SK-N-SH (cell line): ENCODE measurements around the gene SASH1. TPM values are rescaled to one million over a fixed set of nuclear protein-coding genes. Genes with fewer than 3 reads are reported as not detected.

Experiments
- CTCF ChIA-PET: fragments of 300-600, 350-600 bp; formaldehyde crosslinking; extraction: SDS; loops from one replicate; lab custom pipeline; 2021; lab: Yijun Ruan, JAX
- POLR2A ChIA-PET: fragments of 350-600 bp; sonication (Branson Sonifier 250); formaldehyde crosslinking; extraction: SDS; loops from one replicate; lab custom pipeline; 2020; ENCODE audit warnings: antibody characterized with exemption, inconsistent platforms; lab: Yijun Ruan, JAX
- DNase-seq: peaks from one replicate; pipeline ENCODE4 v3.0.0; 2012
- H2AFZ ChIP-seq: fragments of 200-600 bp; sonication (generic); 2 replicates; pipeline ENCODE4 v1.8.1; 2016; ENCODE audit warnings: antibody characterized with exemption, mild to moderate bottlenecking, low read depth
- H3F3A ChIP-seq: fragments of 200-600 bp; sonication (generic); replicated peaks from 2 replicates; pipeline ENCODE3; 2016; ENCODE audit warnings: antibody characterized with exemption, mild to moderate bottlenecking; ENCODE audit not compliant: insufficient read depth
- H3K27ac ChIP-seq, 2 experiments: fragments of 200-500 bp in 1 of 2; fragments of 200-600 bp in 1 of 2; sonication (Bioruptor generic) in 1 of 2; sonication (generic), shearing (Covaris generic) in 1 of 2; 2 replicates each; pipeline versions ENCODE4 v1.5.1 to v1.6.1; 2014 to 2016; ENCODE audit warnings: low read depth in 2 of 2, inconsistent platforms in 1 of 2, low read length in 1 of 2, mild to moderate bottlenecking in 1 of 2, mixed read lengths in 1 of 2
- H3K27me3 ChIP-seq: fragments of 200-600 bp; sonication (generic), shearing (Covaris generic); 2 replicates; pipeline ENCODE4 v1.6.1; 2016; ENCODE audit warnings: mixed run types; ENCODE audit not compliant: insufficient read depth
- H3K36me3 ChIP-seq, 2 experiments: fragments of 200-500 bp in 1 of 2; fragments of 200-600 bp in 1 of 2; sonication (Bioruptor generic) in 1 of 2; sonication (generic) in 1 of 2; replicated peaks in 1 of 2; 2 replicates each; pipeline versions ENCODE3 to v1.5.1; 2014 to 2016; ENCODE audit warnings: low read length in 1 of 2, mild to moderate bottlenecking in 1 of 2; ENCODE audit not compliant: insufficient read depth in 2 of 2, control insufficient read depth in 1 of 2
- H3K4me1 ChIP-seq, 2 experiments: fragments of 200-500 bp in 1 of 2; fragments of 200-600 bp in 1 of 2; sonication (Bioruptor generic) in 1 of 2; sonication (generic), shearing (Covaris generic) in 1 of 2; 2 replicates each; pipeline versions ENCODE4 v1.5.1 to v1.6.1; 2014 to 2016; ENCODE audit warnings: low read depth in 1 of 2, low read length in 1 of 2, mixed run types in 1 of 2; ENCODE audit not compliant: insufficient read depth in 2 of 2, control insufficient read depth in 1 of 2
- H3K4me2 ChIP-seq: fragments of 200-600 bp; sonication (generic), shearing (Covaris generic); 2 replicates; pipeline ENCODE4 v1.6.1; 2017; ENCODE audit warnings: mixed run types
- H3K4me3 ChIP-seq, 2 experiments: fragments of 200-500 bp in 1 of 2; fragments of 200-600 bp in 1 of 2; sonication (Bioruptor generic) in 1 of 2; sonication (generic), shearing (Covaris generic) in 1 of 2; 2 replicates each; pipeline versions ENCODE4 v1.5.1 to v1.8.1; 2014 to 2016; ENCODE audit warnings: low read depth in 2 of 2, inconsistent platforms in 1 of 2, low read length in 1 of 2, mild to moderate bottlenecking in 1 of 2, mixed read lengths in 1 of 2, moderate library complexity in 1 of 2
- H3K79me2 ChIP-seq: fragments of 200-600 bp; sonication (generic); 2 replicates; pipeline ENCODE4 v1.8.1; 2017; ENCODE audit warnings: mild to moderate bottlenecking; ENCODE audit not compliant: insufficient read depth
- H3K9ac ChIP-seq: fragments of 200-600 bp; sonication (generic); 2 replicates; pipeline ENCODE4 v1.6.1; 2017; ENCODE audit warnings: mixed run types
- H3K9me2 ChIP-seq: fragments of 200-600 bp; sonication (generic); 2 replicates; pipeline ENCODE4 v1.6.1; 2017; ENCODE audit warnings: mixed run types
- H3K9me3 ChIP-seq: fragments of 200-600 bp; sonication (generic); 2 replicates; pipeline ENCODE4 v1.6.1; 2017; ENCODE audit warnings: mixed run types, mild to moderate bottlenecking, moderate library complexity
- H4K20me1 ChIP-seq: fragments of 200-600 bp; sonication (generic); 2 replicates; pipeline ENCODE4 v1.6.1; 2017; ENCODE audit warnings: mild to moderate bottlenecking, mixed run types; ENCODE audit not compliant: insufficient read depth
- EP300 ChIP-seq, 2 experiments: IDR thresholded peaks; 2 replicates each; pipeline versions ENCODE4 v1.4.0 to v1.6.1; 2012; ENCODE audit warnings: borderline replicate concordance in 1 of 2, low read depth in 1 of 2, low read length in 1 of 2
- EZH2phosphoT487 ChIP-seq: fragments of 200-600 bp; sonication (generic); IDR thresholded peaks from 2 replicates; pipeline ENCODE4 v1.6.1; 2017; ENCODE audit warnings: low read depth, mixed run types, mild to moderate bottlenecking, antibody characterized with exemption, moderate library complexity, borderline replicate concordance
- NFIC ChIP-seq: IDR thresholded peaks from 2 replicates; pipeline ENCODE4 v1.4.0; 2012; ENCODE audit warnings: borderline replicate concordance
- REST ChIP-seq: IDR thresholded peaks from 2 replicates; pipeline ENCODE4 v1.6.1; 2012; ENCODE audit warnings: mild to moderate bottlenecking, low read depth, low read length, moderate library complexity
- RFX5 ChIP-seq: IDR thresholded peaks from 2 replicates; pipeline ENCODE4 v1.6.1; 2012; ENCODE audit warnings: mild to moderate bottlenecking, improper control_type of control experiment, low read length
- RXRA ChIP-seq: IDR thresholded peaks from 2 replicates; pipeline ENCODE4 v1.4.0; 2012; ENCODE audit warnings: low read depth, mild to moderate bottlenecking, borderline replicate concordance
- SIN3A ChIP-seq: IDR thresholded peaks from 2 replicates; pipeline ENCODE4 v1.6.1; 2012; ENCODE audit warnings: low read depth, mild to moderate bottlenecking, low read length, moderate library complexity, borderline replicate concordance
- SMC3 ChIP-seq: IDR thresholded peaks from 2 replicates; pipeline ENCODE4 v1.6.1; 2012; ENCODE audit warnings: low read depth, low read length, improper control_type of control experiment
- TAF1 ChIP-seq: IDR thresholded peaks from 2 replicates; pipeline ENCODE4 v1.6.1; 2012; ENCODE audit warnings: low read depth, mild to moderate bottlenecking, low read length, moderate library complexity, borderline replicate concordance
- TEAD4 ChIP-seq: IDR thresholded peaks from 2 replicates; pipeline ENCODE4 v1.4.0; 2012; ENCODE audit warnings: mild to moderate bottlenecking, borderline replicate concordance; ENCODE audit not compliant: insufficient read depth
- ZBTB33 ChIP-seq: IDR thresholded peaks from 2 replicates; pipeline ENCODE4 v1.4.0; 2012; ENCODE audit warnings: low read depth, borderline replicate concordance
- WGBS: methylation state at CpG from one replicate; pipeline ENCODE4 v1.1.6; 2017; ENCODE audit warnings: low lambda C conversion rate; 5-methylcytosine and 5-hydroxymethylcytosine counted together
- polyA plus RNA-seq, 3 experiments: library from polyadenylated mRNA; depleted of rRNA; stranded (reverse); fragments of >200 nt; gene quantifications; 2 replicates each; pipeline ENCODE4 v1.2.3, GENCODE V29; 2012
- TF ChIP-seq, protein P1 (sequence below): IDR thresholded peaks from 2 replicates; pipeline ENCODE4 v1.4.0; 2012; ENCODE audit warnings: low read depth
- TF ChIP-seq, protein P2 (sequence below): IDR thresholded peaks from 2 replicates; pipeline ENCODE4; 2012
- TF ChIP-seq, protein P3 (sequence below): IDR thresholded peaks from 2 replicates; pipeline ENCODE4 v1.4.0; 2012; ENCODE audit warnings: low read depth, borderline replicate concordance
- TF ChIP-seq, protein P4 (sequence below): fragments of 150-350 bp; IDR thresholded peaks from 2 replicates; pipeline ENCODE4 v1.6.1; 2017; ENCODE audit warnings: antibody characterized with exemption, low read length, low read depth, borderline replicate concordance

The SASH1 gene
- polyA plus RNA-seq, 1 of the 3 experiments (the other 2 are of a cell fraction) = 19.8 TPM

GRCh38 chr6:148365041-148365440 lies 22.4 kb downstream of the SASH1 start:
- Histone ChIP-seq H3K9me3 (no peaks in the 10 kb centered on the region), H3K36me3 (peaks cover 0 to 2% of the 10 kb centered on the region in 2 experiments), H4K20me1 (no peaks in the 10 kb centered on the region), H3K4me2 (peak overlapping the region; percentile 69; the same call in 1 of the 2 replicates), H3K9me2 (no peaks in the 10 kb centered on the region), H2AFZ (no peak overlapping the region), H3K9ac (peak overlapping the region; percentile 17; the same call in 1 of the 2 replicates), H3K27me3 (no peaks in the 10 kb centered on the region), H3K79me2 (peaks cover 88% of the 10 kb centered on the region), H3K4me3 (no peak overlapping the region), H3K4me1 (peaks cover 0 to 26% of the 10 kb centered on the region in 2 experiments; a peak in 2 of 4 replicates), H3F3A (peaks cover 34% of the 10 kb centered on the region), H3K27ac (peak overlapping the region in 1 of 2 experiments; percentile 92; a peak in 2 of 4 replicates)
- ChIA-PET POLR2A (no interaction called here), CTCF (no interaction called here)
- WGBS = 65% methylated on average over 3 of the region's 3 CpGs
- TF ChIP-seq, protein P1, sequence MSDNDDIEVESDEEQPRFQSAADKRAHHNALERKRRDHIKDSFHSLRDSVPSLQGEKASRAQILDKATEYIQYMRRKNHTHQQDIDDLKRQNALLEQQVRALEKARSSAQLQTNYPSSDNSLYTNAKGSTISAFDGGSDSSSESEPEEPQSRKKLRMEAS = no peak
- TF ChIP-seq, protein P2, sequence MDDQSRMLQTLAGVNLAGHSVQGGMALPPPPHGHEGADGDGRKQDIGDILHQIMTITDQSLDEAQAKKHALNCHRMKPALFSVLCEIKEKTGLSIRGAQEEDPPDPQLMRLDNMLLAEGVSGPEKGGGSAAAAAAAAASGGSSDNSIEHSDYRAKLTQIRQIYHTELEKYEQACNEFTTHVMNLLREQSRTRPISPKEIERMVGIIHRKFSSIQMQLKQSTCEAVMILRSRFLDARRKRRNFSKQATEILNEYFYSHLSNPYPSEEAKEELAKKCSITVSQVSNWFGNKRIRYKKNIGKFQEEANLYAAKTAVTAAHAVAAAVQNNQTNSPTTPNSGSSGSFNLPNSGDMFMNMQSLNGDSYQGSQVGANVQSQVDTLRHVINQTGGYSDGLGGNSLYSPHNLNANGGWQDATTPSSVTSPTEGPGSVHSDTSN = no peak; the same call in 1 of the 2 replicates
- no peak for TF ChIP-seq SMC3
- TF ChIP-seq ZBTB33 = no peak
- TF ChIP-seq RFX5 = no peak
- no peak for TF ChIP-seq TEAD4
- no peak for TF ChIP-seq EZH2phosphoT487
- TF ChIP-seq, protein P3, sequence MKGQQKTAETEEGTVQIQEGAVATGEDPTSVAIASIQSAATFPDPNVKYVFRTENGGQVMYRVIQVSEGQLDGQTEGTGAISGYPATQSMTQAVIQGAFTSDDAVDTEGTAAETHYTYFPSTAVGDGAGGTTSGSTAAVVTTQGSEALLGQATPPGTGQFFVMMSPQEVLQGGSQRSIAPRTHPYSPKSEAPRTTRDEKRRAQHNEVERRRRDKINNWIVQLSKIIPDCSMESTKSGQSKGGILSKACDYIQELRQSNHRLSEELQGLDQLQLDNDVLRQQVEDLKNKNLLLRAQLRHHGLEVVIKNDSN = no peak
- TF ChIP-seq SIN3A = no peak
- DNase-seq = no peak

- H3K79me2 ChIP-seq = peaks cover 90% of the 10 kb centered on the region
- H4K20me1 ChIP-seq = no peaks in the 10 kb centered on the region
- H2AFZ ChIP-seq = no peak overlapping the region
- POLR2A ChIA-PET = no interaction called here
- H3K27ac ChIP-seq = peak overlapping the region in 1 of 2 experiments; percentile 92; a peak in 2 of 4 replicates
- no peaks in the 10 kb centered on the region for H3K9me3 ChIP-seq
- peaks cover 0 to 26% of the 10 kb centered on the region in 2 experiments; a peak in 2 of 4 replicates for H3K4me1 ChIP-seq
- peak overlapping the region; percentile 59; the same call in 1 of the 2 replicates for H3K9ac ChIP-seq
- peak overlapping the region; percentile 39 for H3K4me2 ChIP-seq
- WGBS = 27% methylated on average over 10 of the region's 11 CpGs
- no peaks in the 10 kb centered on the region for H3K27me3 ChIP-seq
- H3K36me3 ChIP-seq = peaks cover 0 to 4% of the 10 kb centered on the region in 2 experiments
- no peaks in the 10 kb centered on the region for H3K9me2 ChIP-seq
- no peak for DNase-seq
- H3K4me3 ChIP-seq = no peak overlapping the region
- H3F3A ChIP-seq = peaks cover 34% of the 10 kb centered on the region
- CTCF ChIA-PET = no interaction called here
- no peak for TF ChIP-seq EP300 (IDR thresholded peaks at IDR 0.05; ENCODE audit: borderline replicate concordance in 1 of 2, low read depth in 1 of 2, low read length in 1 of 2)
- no peak for TF ChIP-seq SIN3A
- TF ChIP-seq, protein P4, sequence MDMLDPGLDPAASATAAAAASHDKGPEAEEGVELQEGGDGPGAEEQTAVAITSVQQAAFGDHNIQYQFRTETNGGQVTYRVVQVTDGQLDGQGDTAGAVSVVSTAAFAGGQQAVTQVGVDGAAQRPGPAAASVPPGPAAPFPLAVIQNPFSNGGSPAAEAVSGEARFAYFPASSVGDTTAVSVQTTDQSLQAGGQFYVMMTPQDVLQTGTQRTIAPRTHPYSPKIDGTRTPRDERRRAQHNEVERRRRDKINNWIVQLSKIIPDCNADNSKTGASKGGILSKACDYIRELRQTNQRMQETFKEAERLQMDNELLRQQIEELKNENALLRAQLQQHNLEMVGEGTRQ = no peak
- TF ChIP-seq REST = no peak
- no peak for TF ChIP-seq RFX5
- TF ChIP-seq, protein P1 = peak; percentile 56
- TF ChIP-seq RXRA = no peak
- TF ChIP-seq TAF1 = no peak
- no peak for TF ChIP-seq NFIC
Measured at GRCh38 chr6:148367411-148368024, 24.9 kb downstream of the SASH1 start.
